Liver (tissue), 9 donors: ENCODE results near the gene OR10W1. TPM values are rescaled to one million over a fixed set of nuclear protein-coding genes. Genes with fewer than 3 reads are reported as not detected.

Experiments used
- DNase-seq: peaks from one replicate; pipeline ENCODE4 v3.0.0-alpha.2; 2017; ENCODE audit warnings: low spot score
- H3K27ac ChIP-seq, 2 donors: one replicate each; pipeline ENCODE4 v1.7.0; 2013; ENCODE audit warnings: inconsistent platforms in 2 of 2, low read length in 2 of 2, control low read depth in 1 of 2, low read depth in 1 of 2, mild to moderate bottlenecking in 1 of 2
- H3K27me3 ChIP-seq, 4 donors: one replicate each; pipeline versions ENCODE4 v1.6.1 to v1.7.0; 2013; ENCODE audit warnings: low read length in 3 of 4, inconsistent platforms in 1 of 4, mild to moderate bottlenecking in 1 of 4, moderate library complexity in 1 of 4; ENCODE audit not compliant: control insufficient read depth in 4 of 4, insufficient read depth in 4 of 4
- H3K36me3 ChIP-seq, 4 donors: one replicate each; pipeline versions ENCODE4 v1.6.1 to v1.7.0; 2013; ENCODE audit warnings: low read length in 3 of 4, mild to moderate bottlenecking in 3 of 4, low read depth in 1 of 4, moderate library complexity in 1 of 4; ENCODE audit not compliant: control insufficient read depth in 4 of 4, insufficient read depth in 3 of 4
- H3K4me1 ChIP-seq, 4 donors: one replicate each; pipeline versions ENCODE4 v1.6.1 to v1.7.0; 2013; ENCODE audit warnings: low read length in 3 of 4, mild to moderate bottlenecking in 3 of 4, moderate library complexity in 1 of 4; ENCODE audit not compliant: control insufficient read depth in 4 of 4, insufficient read depth in 4 of 4
- H3K4me3 ChIP-seq, 3 donors: one replicate each; pipeline versions ENCODE4 v1.6.1 to v1.7.0; 2013; ENCODE audit warnings: low read length in 3 of 3, control low read depth in 1 of 3, low read depth in 1 of 3, mild to moderate bottlenecking in 1 of 3
- H3K9ac ChIP-seq, 2 donors: one replicate each; pipeline ENCODE4 v1.7.0; 2013; ENCODE audit warnings: low read length in 2 of 2, mild to moderate bottlenecking in 2 of 2, moderate library complexity in 2 of 2, control low read depth in 1 of 2, low read depth in 1 of 2
- H3K9me3 ChIP-seq, 4 donors: one replicate each; pipeline versions ENCODE4 v1.6.1 to v1.7.0; 2013; ENCODE audit warnings: low read length in 3 of 4; ENCODE audit not compliant: control insufficient read depth in 4 of 4
- ATF3 ChIP-seq: IDR thresholded peaks from 2 replicates; pipeline ENCODE4 v1.6.1; 2016; ENCODE audit warnings: antibody characterized with exemption
- CTCF ChIP-seq: fragments of 150-350 bp; IDR thresholded peaks from 2 replicates; pipeline ENCODE4 v1.5.1; 2017; ENCODE audit warnings: improper control_type of control experiment, low read depth, low read length; ENCODE audit not compliant: missing input control
- EGR1 ChIP-seq, 2 donors: IDR thresholded peaks; 2 replicates each; pipeline ENCODE4 v1.6.1; 2016 to 2018; ENCODE audit warnings: antibody characterized with exemption in 2 of 2, low read depth in 2 of 2
- FOXA1 ChIP-seq: IDR thresholded peaks from 2 replicates; pipeline ENCODE4 v1.6.1; 2016; ENCODE audit warnings: antibody characterized with exemption
- FOXA2 ChIP-seq: IDR thresholded peaks from 2 replicates; pipeline ENCODE4 v1.6.1; 2016; ENCODE audit warnings: antibody characterized with exemption
- GABPA ChIP-seq, 2 donors: IDR thresholded peaks in 1 of 2; conservative IDR thresholded peaks in 1 of 2; 2 replicates each; pipeline ENCODE4 v1.6.1; 2016; ENCODE audit warnings: antibody characterized with exemption in 2 of 2, mild to moderate bottlenecking in 1 of 2, moderate library complexity in 1 of 2
- HNF4G ChIP-seq: IDR thresholded peaks from 2 replicates; pipeline ENCODE4 v1.6.1; 2016; ENCODE audit warnings: antibody characterized with exemption
- JUND ChIP-seq, 2 donors: IDR thresholded peaks; 2 replicates each; pipeline ENCODE4 v1.6.1; 2016; ENCODE audit warnings: antibody characterized with exemption in 2 of 2
- MAX ChIP-seq: IDR thresholded peaks from 2 replicates; pipeline ENCODE4 v1.6.1; 2016; ENCODE audit warnings: antibody characterized with exemption
- NR2F2 ChIP-seq: IDR thresholded peaks from 2 replicates; pipeline ENCODE4 v1.6.1; 2016; ENCODE audit warnings: antibody characterized with exemption
- RAD21 ChIP-seq, 2 donors: IDR thresholded peaks; 2 replicates each; pipeline ENCODE4 v1.6.1; 2016; ENCODE audit warnings: antibody characterized with exemption in 2 of 2, mild to moderate bottlenecking in 2 of 2
- RXRA ChIP-seq, 2 donors: IDR thresholded peaks; 2 replicates each; pipeline ENCODE4 v1.6.1; 2017 to 2018; ENCODE audit warnings: antibody characterized with exemption in 2 of 2, mild to moderate bottlenecking in 1 of 2
- SP1 ChIP-seq: IDR thresholded peaks from 2 replicates; pipeline ENCODE4 v1.6.1; 2018; ENCODE audit warnings: antibody characterized with exemption, mild to moderate bottlenecking
- TAF1 ChIP-seq: conservative IDR thresholded peaks from 2 replicates; pipeline ENCODE4 v1.6.1; 2016; ENCODE audit warnings: antibody characterized with exemption, mild to moderate bottlenecking
- YY1 ChIP-seq: IDR thresholded peaks from 2 replicates; pipeline ENCODE4 v1.6.1; 2016; ENCODE audit warnings: antibody characterized with exemption, mild to moderate bottlenecking
- ZBTB33 ChIP-seq: IDR thresholded peaks from 2 replicates; pipeline ENCODE4 v1.6.1; 2016; ENCODE audit warnings: antibody characterized with exemption
- WGBS: extraction: QIAGEN DNeasy Blood & Tissue Kit; methylation state at CpG from one replicate; pipeline ENCODE4 v1.1.7; 2013; 5-methylcytosine and 5-hydroxymethylcytosine counted together
- polyA plus RNA-seq, 2 donors: library from polyadenylated mRNA; stranded (reverse) in 1 of 2; unstranded in 1 of 2; fragments of 200-250 nt in 1 of 2; fragments of >200 nt in 1 of 2; fragmentation: Nextera tagmentation in 1 of 2; extraction: Ambion mirVana in 1 of 2; gene quantifications; one replicate each; pipeline versions ENCODE4 v1.2.1 to v1.2.3, GENCODE V29; 2013 to 2015
- total RNA-seq, 2 donors: library from RNA; depleted of rRNA; stranded (reverse); fragments of >200 nt; gene quantifications; one replicate each; pipeline ENCODE4 v1.2.3, GENCODE V29; 2014
- donor health status: healthy.
- donor health status: healthy.
- donor health status: healthy.
- donor health status: healthy.
- donor health status: healthy.

OR10W1 gene
- total and polyA plus RNA-seq, 4 donors: not detected

GRCh38 chr11:58254936-58255335, 13.1 kb downstream of the OR10W1 start (continued):
- TF ChIP-seq ZBTB33: no peak
- no peak for TF ChIP-seq RXRA (IDR thresholded peaks at IDR 0.05)
- no peak for TF ChIP-seq SP1
- TF ChIP-seq ATF3: no peak

- Histone ChIP-seq H3K27me3 (no peaks in the 10 kb centered on the region), H3K27ac (no peak overlapping the region), H3K4me1 (no peaks in the 10 kb centered on the region), H3K9ac (no peak overlapping the region), H3K9me3 (peaks cover 0 to 8% (median 0%) of the 10 kb centered on the region in 4 donors), H3K4me3 (no peak overlapping the region), H3K36me3 (no peaks in the 10 kb centered on the region)
- 90% methylated on average over 2 of the region's 2 CpGs for WGBS
- TF ChIP-seq NR2F2 (no peak), SP1 (no peak), CTCF (no peak), JUND (IDR thresholded peaks at IDR 0.05) (no peak), MAX (no peak), RAD21 (IDR thresholded peaks at IDR 0.05) (no peak), YY1 (no peak), FOXA1 (no peak)
- no peak for DNase-seq
Measured at GRCh38 chr11:58243954-58244353, 24.1 kb downstream of the OR10W1 start.

GRCh38 chr11:58227956-58228615, 40.0 kb downstream of the OR10W1 start:
- no peaks in the 10 kb centered on the region for H3K9me3 ChIP-seq
- H3K36me3 ChIP-seq: no peaks in the 10 kb centered on the region
- 88% methylated on average over 32 of the region's 32 CpGs for WGBS
- no peak overlapping the region for H3K4me3 ChIP-seq
- no peaks in the 10 kb centered on the region for H3K27me3 ChIP-seq
- no peak for TF ChIP-seq ZBTB33
- no peak for TF ChIP-seq SP1
- no peak for TF ChIP-seq YY1
- no peak for TF ChIP-seq MAX
- TF ChIP-seq FOXA2: no peak
- no peak for TF ChIP-seq RXRA (IDR thresholded peaks at IDR 0.05)
- no peak for TF ChIP-seq HNF4G
- TF ChIP-seq JUND (IDR thresholded peaks at IDR 0.05): no peak
- no peak for TF ChIP-seq FOXA1
- no peak for TF ChIP-seq RAD21 (IDR thresholded peaks at IDR 0.05)
- TF ChIP-seq TAF1: no peak
- TF ChIP-seq GABPA (IDR thresholded peaks at IDR 0.05 in 1 of 2, conservative IDR thresholded peaks at IDR 0.05 in 1 of 2): no peak
- no peak for TF ChIP-seq ATF3
- no peak for TF ChIP-seq EGR1 (IDR thresholded peaks at IDR 0.05; ENCODE audit: low read depth in 2 of 2)
- H3K9ac ChIP-seq: no peak overlapping the region
- no peak for DNase-seq
- no peak overlapping the region for H3K27ac ChIP-seq
- no peaks in the 10 kb centered on the region for H3K4me1 ChIP-seq
